ENCODE measurements around the gene ETV2. TPM values are rescaled to one million over a fixed set of nuclear protein-coding genes. Genes with fewer than 3 reads are reported as not detected.
A peak's percentile ranks its signal among the peaks of the same experiment; 100 is the strongest.

The ETV2 gene
- total RNA-seq, 1 donor: 0.36 TPM

DNA sequence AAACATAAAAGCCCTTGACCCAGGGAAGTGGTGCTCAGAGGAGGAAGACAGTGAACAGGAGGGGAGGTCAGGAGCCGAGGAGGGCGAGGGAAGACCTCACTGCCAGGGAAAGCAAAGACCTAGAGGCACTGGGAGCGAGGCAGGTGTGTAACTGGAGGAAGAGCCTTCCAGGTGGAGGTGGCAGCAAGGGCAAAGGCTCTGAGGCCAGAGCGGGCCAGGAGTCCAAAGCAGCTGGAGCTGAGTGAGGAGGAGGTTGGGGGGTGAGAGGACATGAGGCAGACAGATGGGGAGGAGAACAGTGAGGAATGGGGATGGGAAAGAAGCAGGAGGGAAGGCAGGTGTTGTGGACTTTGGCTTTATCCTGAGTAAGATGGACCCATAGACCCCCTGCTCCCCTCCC, 28.4 kb downstream of the ETV2 start:
- no peak overlapping the region for H3K4me3 ChIP-seq (ENCODE audit: insufficient read depth, low read length)
- H4K20me1 ChIP-seq (ENCODE audit: insufficient read depth, low read length): no peaks in the 10 kb centered on the region
- H3K27ac ChIP-seq (ENCODE audit: low read depth, low read length): no peak overlapping the region
- H3K4me1 ChIP-seq (ENCODE audit: insufficient read depth, low read length): no peaks in the 10 kb centered on the region
- H3K36me3 ChIP-seq (ENCODE audit: insufficient read depth, low read length): no peaks in the 10 kb centered on the region
- H3K9me3 ChIP-seq (ENCODE audit: low read depth, low read length): no peaks in the 10 kb centered on the region
- TF ChIP-seq, protein P1, sequence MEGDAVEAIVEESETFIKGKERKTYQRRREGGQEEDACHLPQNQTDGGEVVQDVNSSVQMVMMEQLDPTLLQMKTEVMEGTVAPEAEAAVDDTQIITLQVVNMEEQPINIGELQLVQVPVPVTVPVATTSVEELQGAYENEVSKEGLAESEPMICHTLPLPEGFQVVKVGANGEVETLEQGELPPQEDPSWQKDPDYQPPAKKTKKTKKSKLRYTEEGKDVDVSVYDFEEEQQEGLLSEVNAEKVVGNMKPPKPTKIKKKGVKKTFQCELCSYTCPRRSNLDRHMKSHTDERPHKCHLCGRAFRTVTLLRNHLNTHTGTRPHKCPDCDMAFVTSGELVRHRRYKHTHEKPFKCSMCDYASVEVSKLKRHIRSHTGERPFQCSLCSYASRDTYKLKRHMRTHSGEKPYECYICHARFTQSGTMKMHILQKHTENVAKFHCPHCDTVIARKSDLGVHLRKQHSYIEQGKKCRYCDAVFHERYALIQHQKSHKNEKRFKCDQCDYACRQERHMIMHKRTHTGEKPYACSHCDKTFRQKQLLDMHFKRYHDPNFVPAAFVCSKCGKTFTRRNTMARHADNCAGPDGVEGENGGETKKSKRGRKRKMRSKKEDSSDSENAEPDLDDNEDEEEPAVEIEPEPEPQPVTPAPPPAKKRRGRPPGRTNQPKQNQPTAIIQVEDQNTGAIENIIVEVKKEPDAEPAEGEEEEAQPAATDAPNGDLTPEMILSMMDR (IDR thresholded peaks at IDR 0.05; ENCODE audit: extremely low read depth, low read depth, low read length): no peak
- no peak overlapping the region for H2AFZ ChIP-seq (ENCODE audit: low read length)
- peak; percentile 51 for DNase-seq (ENCODE audit: insufficient read length, low spot score, missing footprints)
- H3K27me3 ChIP-seq (ENCODE audit: insufficient read depth, low read length): peaks cover 2% of the 10 kb centered on the region
- no peaks in the 10 kb centered on the region for H3K79me2 ChIP-seq (ENCODE audit: insufficient read depth, low read length)
- no peak overlapping the region for H3K4me2 ChIP-seq (ENCODE audit: insufficient read depth, low read length)

DNA sequence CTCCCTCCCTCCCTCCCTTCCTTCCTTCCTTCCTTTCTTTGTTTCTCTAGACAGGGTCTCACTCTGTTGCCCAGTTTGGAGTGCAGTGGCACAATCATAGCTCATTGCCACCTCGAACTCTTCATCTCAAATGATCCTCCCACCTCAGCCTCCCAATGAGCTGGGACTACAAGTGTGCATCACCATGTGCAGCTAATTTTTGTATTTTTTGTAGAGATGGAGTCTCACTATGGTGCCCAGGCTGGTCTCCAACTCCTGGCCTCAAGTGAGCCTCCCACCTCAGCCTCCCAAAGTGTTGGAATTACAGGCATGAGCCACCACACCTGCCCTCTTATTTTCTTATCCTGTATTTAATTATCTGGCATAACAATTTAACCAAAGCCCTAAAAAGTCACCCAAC, 29.1 kb downstream of the ETV2 start:
- Histone ChIP-seq H3K4me3 (ENCODE audit: insufficient read depth, low read length) (no peak overlapping the region), H3K27me3 (ENCODE audit: insufficient read depth, low read length) (peaks cover 2% of the 10 kb centered on the region), H3K27ac (ENCODE audit: low read depth, low read length) (no peak overlapping the region), H3K79me2 (ENCODE audit: insufficient read depth, low read length) (no peaks in the 10 kb centered on the region), H3K9me3 (ENCODE audit: low read depth, low read length) (no peaks in the 10 kb centered on the region), H3K4me1 (ENCODE audit: insufficient read depth, low read length) (no peaks in the 10 kb centered on the region), H3K36me3 (ENCODE audit: insufficient read depth, low read length) (no peaks in the 10 kb centered on the region), H2AFZ (ENCODE audit: low read length) (no peak overlapping the region), H4K20me1 (ENCODE audit: insufficient read depth, low read length) (no peaks in the 10 kb centered on the region), H3K4me2 (ENCODE audit: insufficient read depth, low read length) (no peak overlapping the region)
- DNase-seq (ENCODE audit: insufficient read length, low spot score, missing footprints): peak; percentile 32
- TF ChIP-seq, protein P1 (IDR thresholded peaks at IDR 0.05; ENCODE audit: extremely low read depth, low read depth, low read length): no peak

DNA sequence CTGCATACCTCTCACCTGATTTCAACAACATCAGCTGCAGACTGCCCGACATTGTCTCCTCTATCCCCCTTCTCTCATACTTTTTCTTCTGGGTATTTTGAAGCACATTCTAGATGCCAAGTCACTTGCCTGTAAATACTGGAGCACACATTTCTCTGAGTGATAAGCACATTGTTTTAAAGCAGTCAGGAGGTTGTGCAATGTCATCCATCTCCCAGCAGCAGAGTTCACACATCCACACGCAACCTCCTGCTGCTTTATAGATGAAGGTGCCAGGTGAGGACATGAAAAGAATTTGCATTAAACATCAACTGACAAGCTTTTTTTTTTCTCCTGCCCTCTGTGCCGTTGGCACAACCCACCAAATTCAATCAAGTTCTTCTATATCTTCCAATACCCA, 30.3 kb downstream of the ETV2 start:
- TF ChIP-seq, protein P1 (IDR thresholded peaks at IDR 0.05; ENCODE audit: extremely low read depth, low read depth, low read length): no peak
- H3K4me1 ChIP-seq (ENCODE audit: insufficient read depth, low read length): no peaks in the 10 kb centered on the region
- peak; percentile 86 for DNase-seq (ENCODE audit: insufficient read length, low spot score, missing footprints)
- no peaks in the 10 kb centered on the region for H3K36me3 ChIP-seq (ENCODE audit: insufficient read depth, low read length)
- no peak overlapping the region for H3K4me2 ChIP-seq (ENCODE audit: insufficient read depth, low read length)
- no peak overlapping the region for H3K27ac ChIP-seq (ENCODE audit: low read depth, low read length)
- H3K4me3 ChIP-seq (ENCODE audit: insufficient read depth, low read length): no peak overlapping the region
- H3K79me2 ChIP-seq (ENCODE audit: insufficient read depth, low read length): no peaks in the 10 kb centered on the region
- no peaks in the 10 kb centered on the region for H3K9me3 ChIP-seq (ENCODE audit: low read depth, low read length)
- no peaks in the 10 kb centered on the region for H4K20me1 ChIP-seq (ENCODE audit: insufficient read depth, low read length)
- no peak overlapping the region for H2AFZ ChIP-seq (ENCODE audit: low read length)
- peaks cover 2% of the 10 kb centered on the region for H3K27me3 ChIP-seq (ENCODE audit: insufficient read depth, low read length)

DNA sequence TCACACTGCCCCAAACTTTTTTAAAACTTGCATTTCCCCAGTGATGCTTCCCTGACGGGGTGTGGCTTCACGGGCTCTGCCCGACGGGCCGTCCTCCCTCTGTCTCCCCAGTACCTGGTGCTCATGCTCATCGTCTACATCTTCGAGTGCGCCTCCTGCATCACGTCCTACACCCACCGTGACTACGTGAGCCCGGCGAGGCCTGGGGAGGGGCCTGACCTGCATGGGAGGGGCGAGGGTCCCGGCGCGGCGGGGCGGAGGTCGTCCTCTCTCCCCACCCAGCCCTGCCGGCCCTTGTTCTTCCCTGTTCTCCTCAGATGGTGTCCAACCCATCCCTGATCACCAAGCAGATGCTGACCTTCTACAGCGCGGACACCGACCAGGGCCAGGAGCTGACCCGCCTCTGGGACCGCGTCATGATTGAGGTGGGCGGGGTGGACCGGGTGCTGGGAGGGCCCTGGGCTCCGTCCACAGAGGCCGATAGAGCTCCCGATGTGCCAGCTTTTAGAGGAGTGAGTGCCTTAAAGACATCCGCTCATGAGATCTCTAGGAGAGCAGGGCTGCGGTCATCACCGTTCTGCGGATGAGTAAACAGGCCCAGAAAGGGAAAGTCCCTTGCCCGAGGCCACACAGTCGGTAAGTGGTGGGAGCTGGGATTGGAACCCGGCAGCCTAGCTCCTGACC, 31.7 kb downstream of the ETV2 start:
- Histone ChIP-seq H3K4me1 (ENCODE audit: insufficient read depth, low read length) (no peaks in the 10 kb centered on the region), H3K27me3 (ENCODE audit: insufficient read depth, low read length) (peaks cover 2% of the 10 kb centered on the region), H3K4me3 (ENCODE audit: insufficient read depth, low read length) (peak overlapping the region; percentile 51), H4K20me1 (ENCODE audit: insufficient read depth, low read length) (no peaks in the 10 kb centered on the region), H2AFZ (ENCODE audit: low read length) (peak overlapping the region; percentile 69), H3K36me3 (ENCODE audit: insufficient read depth, low read length) (no peaks in the 10 kb centered on the region), H3K27ac (ENCODE audit: low read depth, low read length) (no peak overlapping the region), H3K9me3 (ENCODE audit: low read depth, low read length) (no peaks in the 10 kb centered on the region), H3K79me2 (ENCODE audit: insufficient read depth, low read length) (no peaks in the 10 kb centered on the region), H3K4me2 (ENCODE audit: insufficient read depth, low read length) (peak overlapping the region; percentile 63)
- TF ChIP-seq, protein P1 (IDR thresholded peaks at IDR 0.05; ENCODE audit: extremely low read depth, low read depth, low read length): no peak
- peak; percentile 97 for DNase-seq (ENCODE audit: insufficient read length, low spot score, missing footprints)

All from osteoblast (primary cell).